Keratinocyte (primary cell): ENCODE data around the gene S100PBP. TPM values are rescaled to one million over a fixed set of nuclear protein-coding genes. Genes with fewer than 3 reads are reported as not detected.

Source experiments
- DNase-seq: peaks from one replicate; pipeline ENCODE4 v3.0.0-alpha.2; 2011; ENCODE audit warnings: low read depth, missing footprints, low spot score
- FAIRE-seq: peaks from 2 replicates; lab custom pipeline; 2011; peaks lifted over from hg19 to GRCh38; lab: Jason Lieb, UNC
- H2AFZ ChIP-seq: 2 replicates; pipeline ENCODE4 v1.6.0; 2012; ENCODE audit warnings: low read length, control low read depth, inconsistent platforms; ENCODE audit not compliant: control insufficient read depth
- H3K27ac ChIP-seq: 2 replicates; pipeline ENCODE4 v1.5.1; 2011; ENCODE audit warnings: low read length; ENCODE audit not compliant: control insufficient read depth, insufficient read depth
- H3K27me3 ChIP-seq: 3 replicates; pipeline ENCODE4 v1.6.0; 2011; ENCODE audit warnings: low read length; ENCODE audit not compliant: control insufficient read depth, insufficient read depth; ENCODE audit errors: extremely low read depth
- H3K36me3 ChIP-seq, 2 experiments: 2 replicates in 1 of 2; 3 replicates in 1 of 2; pipeline ENCODE4 v1.5.1; 2011; ENCODE audit warnings: low read length in 2 of 2, mild to moderate bottlenecking in 1 of 2; ENCODE audit not compliant: control insufficient read depth in 2 of 2, insufficient read depth in 2 of 2; ENCODE audit errors: extremely low read depth in 1 of 2
- H3K4me1 ChIP-seq: 3 replicates; pipeline ENCODE4 v1.5.1; 2011; ENCODE audit warnings: low read length; ENCODE audit not compliant: control insufficient read depth, insufficient read depth; ENCODE audit errors: extremely low read depth
- H3K4me2 ChIP-seq: 3 replicates; pipeline ENCODE4 v1.6.0; 2011; ENCODE audit warnings: low read depth, low read length; ENCODE audit not compliant: control insufficient read depth, insufficient read depth; ENCODE audit errors: extremely low read depth
- H3K4me3 ChIP-seq, 3 experiments: fragments of 200-600 bp in 1 of 3; sonication (generic) in 1 of 3; 2 replicates in 2 of 3; 3 replicates in 1 of 3; pipeline ENCODE4 v1.5.1; 2011 to 2016; ENCODE audit warnings: low read length in 3 of 3, mild to moderate bottlenecking in 3 of 3, control low read depth in 2 of 3, inconsistent platforms in 1 of 3, low read depth in 1 of 3, mixed read lengths in 1 of 3, mixed run types in 1 of 3, moderate library complexity in 1 of 3; ENCODE audit not compliant: control insufficient read depth in 2 of 3, insufficient read depth in 2 of 3; ENCODE audit errors: extremely low read depth in 1 of 3
- H3K79me2 ChIP-seq: 2 replicates; pipeline ENCODE4 v1.6.0; 2012; ENCODE audit warnings: low read length; ENCODE audit not compliant: control insufficient read depth, insufficient read depth
- H3K9ac ChIP-seq: 3 replicates; pipeline ENCODE4 v1.6.0; 2011; ENCODE audit warnings: low read length; ENCODE audit not compliant: control insufficient read depth, insufficient read depth; ENCODE audit errors: extremely low read depth
- H3K9me1 ChIP-seq: 3 replicates; pipeline ENCODE4 v1.6.0; 2011; ENCODE audit warnings: low read length; ENCODE audit not compliant: control insufficient read depth, insufficient read depth; ENCODE audit errors: extremely low read depth
- H3K9me3 ChIP-seq: 2 replicates; pipeline ENCODE4 v1.5.1; 2012; ENCODE audit warnings: low read depth, low read length; ENCODE audit not compliant: control insufficient read depth
- H4K20me1 ChIP-seq: 3 replicates; pipeline ENCODE4 v1.6.0; 2011; ENCODE audit warnings: low read length; ENCODE audit not compliant: control insufficient read depth, insufficient read depth; ENCODE audit errors: extremely low read depth
- EZH2 ChIP-seq: IDR thresholded peaks from one replicate; pipeline ENCODE4 v1.6.1; 2012; ENCODE audit warnings: inconsistent platforms, mild to moderate bottlenecking, low read length, moderate library complexity
- dilution Hi-C: fragments of 300-500 bp; cut with MboI; formaldehyde crosslinking; loops from one replicate; pipeline ENCODE4 v1.7.0; 2020; ENCODE audit warnings: low sequenced_read_pairs; ENCODE audit not compliant: extremely low pct_ligation_motif_present
- polyA plus RNA-seq, 5 experiments: library from polyadenylated mRNA; depleted of rRNA in 3 of 5; stranded (reverse) in 3 of 5; stranded (forward) in 1 of 5; unstranded in 1 of 5; fragments of >200 nt; gene quantifications; 1 replicate in 1 of 5; 2 replicates in 3 of 5; 3 replicates in 1 of 5; pipeline versions ENCODE4 v1.2.1 to v1.2.3, GENCODE V29; 2011 to 2012; ENCODE audit warnings: missing spikeins in 2 of 5, low read depth in 1 of 5, low replicate concordance in 1 of 5
- TF ChIP-seq, protein P1 (sequence below), 3 experiments: IDR thresholded peaks in 1 of 3; conservative IDR thresholded peaks in 1 of 3; optimal IDR thresholded peaks in 1 of 3; 2 replicates in 2 of 3; 3 replicates in 1 of 3; pipeline versions ENCODE3 to v1.5.1; 2011; ENCODE audit warnings: low read length in 3 of 3, mild to moderate bottlenecking in 3 of 3, moderate library complexity in 2 of 3, control low read depth in 1 of 3, inconsistent platforms in 1 of 3; ENCODE audit not compliant: insufficient read depth in 2 of 3; ENCODE audit errors: extremely low read depth in 1 of 3

Gene S100PBP
- polyA plus RNA-seq, 1 donor (not counting 4 experiments of a cell fraction or from before 2014, with no cell fraction given), result 29.0 TPM

DNA sequence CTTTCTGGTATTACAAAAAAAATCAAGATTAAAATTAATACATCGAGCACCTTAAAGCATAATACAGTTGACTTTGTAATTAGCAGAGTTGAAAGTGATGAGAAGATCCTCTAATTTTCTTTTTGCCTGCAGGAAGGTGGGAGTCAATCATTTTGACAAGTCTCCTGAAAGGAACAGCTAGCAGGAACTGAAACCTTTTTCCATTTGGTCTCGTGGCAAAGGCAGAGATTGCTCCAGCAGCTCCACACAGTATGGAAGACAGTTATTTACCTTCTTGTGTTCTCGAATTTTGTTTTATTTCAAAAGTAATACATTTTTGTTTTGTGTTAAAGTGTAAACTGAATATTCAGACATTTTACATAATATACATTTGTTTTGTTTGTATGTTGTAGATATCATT is 7.7 kb downstream of the S100PBP start:
- Histone ChIP-seq H3K4me1 (no peaks in the 10 kb centered on the region), H3K4me2 (no peak overlapping the region), H4K20me1 (no peaks in the 10 kb centered on the region), H3K9me3 (no peaks in the 10 kb centered on the region), H3K27ac (no peak overlapping the region), H3K9me1 (no peaks in the 10 kb centered on the region), H3K79me2 (peaks cover 22% of the 10 kb centered on the region), H2AFZ (no peak overlapping the region), H3K4me3 (no peak overlapping the region), H3K27me3 (no peaks in the 10 kb centered on the region), H3K9ac (no peak overlapping the region), H3K36me3 (peaks cover 7 to 22% of the 10 kb centered on the region in 2 experiments)
- FAIRE-seq (no peak), DNase-seq (no peak)
- dilution Hi-C loops, result no loop called here
- TF ChIP-seq, protein P1, sequence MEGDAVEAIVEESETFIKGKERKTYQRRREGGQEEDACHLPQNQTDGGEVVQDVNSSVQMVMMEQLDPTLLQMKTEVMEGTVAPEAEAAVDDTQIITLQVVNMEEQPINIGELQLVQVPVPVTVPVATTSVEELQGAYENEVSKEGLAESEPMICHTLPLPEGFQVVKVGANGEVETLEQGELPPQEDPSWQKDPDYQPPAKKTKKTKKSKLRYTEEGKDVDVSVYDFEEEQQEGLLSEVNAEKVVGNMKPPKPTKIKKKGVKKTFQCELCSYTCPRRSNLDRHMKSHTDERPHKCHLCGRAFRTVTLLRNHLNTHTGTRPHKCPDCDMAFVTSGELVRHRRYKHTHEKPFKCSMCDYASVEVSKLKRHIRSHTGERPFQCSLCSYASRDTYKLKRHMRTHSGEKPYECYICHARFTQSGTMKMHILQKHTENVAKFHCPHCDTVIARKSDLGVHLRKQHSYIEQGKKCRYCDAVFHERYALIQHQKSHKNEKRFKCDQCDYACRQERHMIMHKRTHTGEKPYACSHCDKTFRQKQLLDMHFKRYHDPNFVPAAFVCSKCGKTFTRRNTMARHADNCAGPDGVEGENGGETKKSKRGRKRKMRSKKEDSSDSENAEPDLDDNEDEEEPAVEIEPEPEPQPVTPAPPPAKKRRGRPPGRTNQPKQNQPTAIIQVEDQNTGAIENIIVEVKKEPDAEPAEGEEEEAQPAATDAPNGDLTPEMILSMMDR (optimal IDR thresholded peaks at IDR 0.05 in 1 of 3, IDR thresholded peaks at IDR 0.05 in 1 of 3, conservative IDR thresholded peaks at IDR 0.05 in 1 of 3; ENCODE audit: extremely low read depth in 1 of 3, insufficient read depth in 2 of 3, low read length in 3 of 3), result no peak
- TF ChIP-seq EZH2, result no peak

- dilution Hi-C loops, result no loop called here
- FAIRE-seq (no peak), DNase-seq (no peak)
- Histone ChIP-seq H3K9me1 (no peaks in the 10 kb centered on the region), H4K20me1 (no peaks in the 10 kb centered on the region), H3K4me1 (no peaks in the 10 kb centered on the region), H3K27me3 (no peaks in the 10 kb centered on the region), H3K27ac (no peak overlapping the region), H3K9me3 (no peaks in the 10 kb centered on the region), H2AFZ (no peak overlapping the region), H3K4me3 (no peak overlapping the region), H3K9ac (no peak overlapping the region), H3K4me2 (no peak overlapping the region), H3K79me2 (peaks cover 3% of the 10 kb centered on the region), H3K36me3 (peaks cover 11 to 26% of the 10 kb centered on the region in 2 experiments)
- TF ChIP-seq, protein P1 (optimal IDR thresholded peaks at IDR 0.05 in 1 of 3, IDR thresholded peaks at IDR 0.05 in 1 of 3, conservative IDR thresholded peaks at IDR 0.05 in 1 of 3; ENCODE audit: extremely low read depth in 1 of 3, insufficient read depth in 2 of 3, low read length in 3 of 3), result no peak
- TF ChIP-seq EZH2, result no peak
Observed at GRCh38 chr1:32828341-32828740, 10.9 kb downstream of the S100PBP start.
